Endodermal cell (in vitro differentiated cells): ENCODE data around the gene EP400. TPM values are rescaled to one million over a fixed set of nuclear protein-coding genes. Genes with fewer than 3 reads are reported as not detected.
A peak's percentile ranks its signal among the peaks of the same experiment; 100 is the strongest.

ENCODE experiments used
- DNase-seq: peaks from one replicate; pipeline ENCODE4 v3.0.0-alpha.2; 2017
- H3K27ac ChIP-seq: 2 replicates; pipeline ENCODE4 v1.5.1; 2013; ENCODE audit warnings: mild to moderate bottlenecking, low read depth, low read length, moderate library complexity
- H3K27me3 ChIP-seq: 2 replicates; pipeline ENCODE4 v1.6.1; 2013; ENCODE audit warnings: mild to moderate bottlenecking, low read length, moderate library complexity; ENCODE audit not compliant: insufficient read depth, control insufficient read depth, poor library complexity, severe bottlenecking
- H3K36me3 ChIP-seq: 2 replicates; pipeline ENCODE4 v1.7.0; 2013; ENCODE audit warnings: mild to moderate bottlenecking, low read length, moderate library complexity; ENCODE audit not compliant: control insufficient read depth, insufficient read depth
- H3K4me1 ChIP-seq: one replicate; pipeline ENCODE4 v1.7.0; 2013; ENCODE audit warnings: low read length; ENCODE audit not compliant: control insufficient read depth, insufficient read depth
- H3K4me3 ChIP-seq: 2 replicates; pipeline ENCODE4 v1.5.1; 2013; ENCODE audit warnings: mild to moderate bottlenecking, low read length, moderate library complexity
- H3K9ac ChIP-seq: 2 replicates; pipeline ENCODE4 v1.6.1; 2013; ENCODE audit warnings: mild to moderate bottlenecking, low read length, moderate library complexity; ENCODE audit not compliant: poor library complexity, severe bottlenecking; ENCODE audit errors: extremely low read depth
- H3K9me3 ChIP-seq: 2 replicates; pipeline ENCODE4 v1.6.1; 2013; ENCODE audit warnings: mild to moderate bottlenecking, low read length, moderate library complexity; ENCODE audit not compliant: control insufficient read depth
- H3K27ac Mint-ChIP-seq: 2 replicates; pipeline ENCODE4 v1.8.0; 2020; ENCODE audit warnings: mixed read lengths
- H3K27me3 Mint-ChIP-seq: 2 replicates; pipeline ENCODE4 v1.8.0; 2021; ENCODE audit warnings: mild to moderate bottlenecking, mixed read lengths; ENCODE audit not compliant: insufficient read depth
- H3K36me3 Mint-ChIP-seq: 2 replicates; pipeline ENCODE4 v1.8.0; 2020; ENCODE audit warnings: low read depth, mixed read lengths
- H3K4me1 Mint-ChIP-seq: 2 replicates; pipeline ENCODE4 v1.8.0; 2020; ENCODE audit warnings: mixed read lengths
- H3K4me3 Mint-ChIP-seq: 2 replicates; pipeline ENCODE4 v1.8.0; 2020; ENCODE audit warnings: mild to moderate bottlenecking, moderate library complexity, mixed read lengths
- H3K9me3 Mint-ChIP-seq: 2 replicates; pipeline ENCODE4 v1.8.0; 2020; ENCODE audit warnings: mild to moderate bottlenecking, mixed read lengths
- CTCF ChIP-seq: fragments of 200-600 bp; sonication (generic); conservative IDR thresholded peaks from 2 replicates; pipeline ENCODE4 v1.5.0; 2021; ENCODE audit warnings: antibody characterized with exemption, mild to moderate bottlenecking
- WGBS, 2 experiments: methylation state at CpG; one replicate each; pipeline versions ENCODE4 v1.1.5 to v1.1.7; 2013; ENCODE audit warnings: missing lambda C conversion rate in 2 of 2, mixed read lengths in 1 of 2; ENCODE audit not compliant: insufficient coverage in 1 of 2, insufficient read length in 1 of 2; 5-methylcytosine and 5-hydroxymethylcytosine counted together
- total RNA-seq, 2 donors: library from RNA; stranded (reverse); fragmentation: NEBNext Ultra II Directional in 1 of 2; extraction: Animal tissue kit (Norgen Biotek cat#: 25700) in 1 of 2; gene quantifications; 2 replicates in 1 of 2; 3 replicates in 1 of 2; pipeline ENCODE4 v1.2.1, GENCODE V29; 2021

Gene EP400
- total RNA-seq, 2 donors from 2014 or later = 64.7 to 78.3 TPM

- no peaks in the 10 kb centered on the region for H3K27me3 ChIP-seq
- Mint-ChIP-seq H3K4me1 (no peaks in the 10 kb centered on the region), H3K4me3 (no peak overlapping the region), H3K27me3 (peaks cover 1% of the 10 kb centered on the region), H3K36me3 (peaks cover 70% of the 10 kb centered on the region), H3K9me3 (peaks cover 20% of the 10 kb centered on the region), H3K27ac (no peak overlapping the region)
- DNase-seq = no peak
- H3K4me3 ChIP-seq = no peak overlapping the region
- no peaks in the 10 kb centered on the region for H3K4me1 ChIP-seq
- WGBS, 2 experiments = 89% methylated on average over 8 to 12 of the region's 12 CpGs
- no peak overlapping the region for H3K9ac ChIP-seq
- peaks cover 78% of the 10 kb centered on the region for H3K36me3 ChIP-seq
- TF ChIP-seq CTCF = no peak
- H3K27ac ChIP-seq = no peak overlapping the region
- H3K9me3 ChIP-seq = peaks cover 29% of the 10 kb centered on the region
Observed at GRCh38 chr12:132123970-132124765, 174.4 kb downstream of the EP400 start.

- no peak overlapping the region for H3K27ac ChIP-seq
- peaks cover 33% of the 10 kb centered on the region for H3K9me3 ChIP-seq
- Mint-ChIP-seq H3K4me1 (no peaks in the 10 kb centered on the region), H3K27me3 (peaks cover 5% of the 10 kb centered on the region), H3K27ac (no peak overlapping the region), H3K4me3 (no peak overlapping the region), H3K9me3 (peaks cover 27% of the 10 kb centered on the region), H3K36me3 (peaks cover 74% of the 10 kb centered on the region)
- no peak for TF ChIP-seq CTCF
- no peaks in the 10 kb centered on the region for H3K27me3 ChIP-seq
- WGBS, 2 experiments = 91 to 92% methylated on average over 10 to 19 of the region's 19 CpGs
- peaks cover 78% of the 10 kb centered on the region for H3K36me3 ChIP-seq
- H3K4me1 ChIP-seq = no peaks in the 10 kb centered on the region
- no peak overlapping the region for H3K4me3 ChIP-seq
- no peak overlapping the region for H3K9ac ChIP-seq
- no peak for DNase-seq
Observed at GRCh38 chr12:132124766-132125425, 175.2 kb downstream of the EP400 start.

GRCh38 chr12:132125736-132126135, 176.0 kb downstream of the EP400 start:
- WGBS, 2 experiments = 93 to 97% methylated on average over 9 to 12 of the region's 12 CpGs
- H3K4me3 Mint-ChIP-seq = no peak overlapping the region
- no peak overlapping the region for H3K27ac Mint-ChIP-seq
- no peaks in the 10 kb centered on the region for H3K4me1 ChIP-seq
- peaks cover 9% of the 10 kb centered on the region for H3K27me3 Mint-ChIP-seq
- H3K9me3 Mint-ChIP-seq = peaks cover 35% of the 10 kb centered on the region
- H3K4me3 ChIP-seq = no peak overlapping the region
- no peak overlapping the region for H3K9ac ChIP-seq
- peak; percentile 52 for DNase-seq
- peaks cover 77% of the 10 kb centered on the region for H3K36me3 ChIP-seq
- peaks cover 78% of the 10 kb centered on the region for H3K36me3 Mint-ChIP-seq
- TF ChIP-seq CTCF = no peak
- H3K4me1 Mint-ChIP-seq = no peaks in the 10 kb centered on the region
- peaks cover 33% of the 10 kb centered on the region for H3K9me3 ChIP-seq
- H3K27ac ChIP-seq = no peak overlapping the region
- H3K27me3 ChIP-seq = no peaks in the 10 kb centered on the region
